ENCODE data around the gene MPHOSPH6.
"Not testable (repeated sequence)": the region's sequence is repeated elsewhere in the genome, so short reads cannot be mapped to it uniquely, and the experiment has no call there.

The MPHOSPH6 gene

GRCh38 chr16:82118749-82119148 is 51.3 kb downstream of the MPHOSPH6 start:
- DNase-seq (ENCODE audit: low read depth): no peak

- DNase-seq (ENCODE audit: low read depth): no peak
Observed at GRCh38 chr16:82116535-82116934, 53.5 kb downstream of the MPHOSPH6 start.

GRCh38 chr16:82113741-82114140 is 56.3 kb downstream of the MPHOSPH6 start:
- no peak for DNase-seq (ENCODE audit: low read depth)

- DNase-seq (ENCODE audit: low read depth): no peak
Observed at GRCh38 chr16:82111944-82112343, 58.1 kb downstream of the MPHOSPH6 start.

GRCh38 chr16:82109266-82109665 is 60.8 kb downstream of the MPHOSPH6 start:
- DNase-seq (ENCODE audit: low read depth): not testable (repeated sequence)

- DNase-seq (ENCODE audit: low read depth): no peak
Observed at GRCh38 chr16:82108774-82109173, 61.2 kb downstream of the MPHOSPH6 start.

GRCh38 chr16:82108100-82108499 is 61.9 kb downstream of the MPHOSPH6 start:
- no peak for DNase-seq (ENCODE audit: low read depth)

GRCh38 chr16:82105107-82105506 is 64.9 kb downstream of the MPHOSPH6 start:
- DNase-seq (ENCODE audit: low read depth): no peak

Data from HS-27A (cell line).